ENCODE results near the gene PPP1R13B.

GRCh38 chr14:103788086-103788485 is 59.3 kb downstream of the PPP1R13B start:
- TF ChIP-seq CTCF (IDR thresholded peaks at IDR 0.05 in 4 of 5, conservative IDR thresholded peaks at IDR 0.05 in 1 of 5) (no peak), POLR2A (IDR thresholded peaks at IDR 0.05) (no peak)
